COLO829 (cell line): ENCODE measurements around the gene PARP1.
A peak's percentile ranks its signal among the peaks of the same experiment; 100 is the strongest.
"Not testable (repeated sequence)": the region's sequence is repeated elsewhere in the genome, so short reads cannot be mapped to it uniquely, and the experiment has no call there.

Source experiments
- DNase-seq: peaks from one replicate; pipeline ENCODE4 v3.0.0; 2012; ENCODE audit warnings: low spot score

The PARP1 gene

GRCh38 chr1:226428791-226429461 is 21.0 kb upstream of the PARP1 start:
- no peak for DNase-seq

DNA sequence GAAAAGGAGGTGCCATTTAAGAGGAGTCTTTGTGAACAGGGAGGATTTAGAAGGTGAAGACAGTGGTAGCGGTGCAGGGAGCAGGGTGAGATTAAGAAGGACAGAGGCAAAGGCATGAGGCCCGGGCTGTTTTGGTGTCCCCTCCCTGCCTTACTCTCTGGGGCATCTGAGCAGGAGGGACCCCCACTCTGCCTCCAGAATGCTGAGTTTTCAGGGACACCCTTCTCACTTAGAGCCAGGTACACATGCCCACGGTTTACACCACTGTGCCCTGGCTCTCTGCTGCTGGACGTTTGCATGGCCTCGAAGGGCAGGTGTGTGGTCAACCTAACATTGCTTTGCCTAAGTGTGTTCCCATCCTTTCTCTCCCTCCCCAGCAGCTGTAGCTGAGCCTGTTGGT is 20.5 kb upstream of the PARP1 start:
- DNase-seq, result no peak

DNA sequence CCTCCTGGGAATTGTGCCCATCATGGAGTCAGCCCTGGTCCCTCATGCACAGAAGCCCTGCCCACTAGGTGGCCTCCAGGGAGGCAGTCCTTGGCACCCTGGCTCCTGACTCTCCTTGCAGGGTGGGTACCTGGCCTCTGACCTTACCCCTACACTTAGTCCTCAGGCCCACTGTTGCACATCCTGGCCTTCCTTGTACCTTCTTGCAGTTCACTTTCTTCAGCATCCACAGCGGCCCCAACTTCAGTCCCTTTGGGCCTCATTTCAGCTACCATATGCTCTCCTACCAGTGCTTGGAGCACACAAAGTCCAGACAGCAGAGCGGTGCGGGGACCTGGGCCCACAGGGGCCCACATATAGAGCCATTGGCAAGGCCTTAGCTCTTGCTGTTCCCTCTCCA is 19.2 kb upstream of the PARP1 start:
- DNase-seq, result no peak

GRCh38 chr1:226426395-226426794 is 18.5 kb upstream of the PARP1 start:
- not testable (repeated sequence) for DNase-seq

GRCh38 chr1:226425431-226426031 is 17.6 kb upstream of the PARP1 start:
- DNase-seq, result no peak

GRCh38 chr1:226425004-226425378 is 17.1 kb upstream of the PARP1 start:
- DNase-seq, result no peak

GRCh38 chr1:226424221-226425003 is 16.5 kb upstream of the PARP1 start:
- peak; percentile 64 for DNase-seq

DNA sequence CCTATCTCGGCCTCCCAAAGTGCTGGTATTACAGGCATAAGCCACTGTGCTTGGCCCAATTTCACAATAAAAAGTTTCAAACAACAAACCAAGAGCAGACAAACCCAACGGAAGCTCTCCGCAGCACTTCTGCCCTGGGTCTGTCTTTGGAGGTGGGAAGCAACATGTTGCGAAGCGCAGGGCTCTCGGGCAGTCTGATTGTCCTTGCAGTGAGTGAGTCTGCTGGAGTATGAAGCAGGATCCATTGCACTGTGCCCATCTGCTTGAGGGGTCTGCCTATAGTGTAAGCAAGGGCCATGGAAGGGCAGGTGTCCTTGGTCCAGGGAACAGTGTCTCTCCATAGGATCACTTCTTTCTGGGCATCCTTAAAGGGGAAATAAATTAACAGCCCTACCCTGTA is 14.6 kb upstream of the PARP1 start:
- DNase-seq, result no peak

GRCh38 chr1:226420897-226421296 is 13.0 kb upstream of the PARP1 start:
- DNase-seq, result no peak

GRCh38 chr1:226420328-226420727 is 12.4 kb upstream of the PARP1 start:
- no peak for DNase-seq

- peak; percentile 45 for DNase-seq
Observed at GRCh38 chr1:226419284-226420029, 11.6 kb upstream of the PARP1 start.

GRCh38 chr1:226417830-226418546 is 10.1 kb upstream of the PARP1 start:
- no peak for DNase-seq

DNA sequence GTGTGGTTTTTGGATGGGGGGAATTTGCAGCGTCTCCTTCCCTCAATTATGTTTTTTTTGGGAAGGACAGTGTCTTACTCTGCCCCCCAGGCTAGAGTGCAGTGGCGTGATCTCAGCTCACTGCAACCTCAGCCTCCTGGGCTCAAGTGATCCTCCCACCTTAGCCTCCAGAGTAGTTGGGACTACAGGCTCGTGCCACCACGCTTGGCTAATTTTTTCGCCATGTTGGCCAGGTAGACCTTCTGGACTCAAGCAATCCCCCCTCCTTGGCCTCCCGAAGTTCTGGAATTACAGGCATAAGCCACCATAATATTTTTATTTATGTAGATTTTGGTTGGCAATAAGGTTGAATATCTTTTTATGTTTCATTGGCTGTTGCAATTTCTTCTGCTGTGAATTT is 9.5 kb upstream of the PARP1 start:
- DNase-seq, result no peak

DNA sequence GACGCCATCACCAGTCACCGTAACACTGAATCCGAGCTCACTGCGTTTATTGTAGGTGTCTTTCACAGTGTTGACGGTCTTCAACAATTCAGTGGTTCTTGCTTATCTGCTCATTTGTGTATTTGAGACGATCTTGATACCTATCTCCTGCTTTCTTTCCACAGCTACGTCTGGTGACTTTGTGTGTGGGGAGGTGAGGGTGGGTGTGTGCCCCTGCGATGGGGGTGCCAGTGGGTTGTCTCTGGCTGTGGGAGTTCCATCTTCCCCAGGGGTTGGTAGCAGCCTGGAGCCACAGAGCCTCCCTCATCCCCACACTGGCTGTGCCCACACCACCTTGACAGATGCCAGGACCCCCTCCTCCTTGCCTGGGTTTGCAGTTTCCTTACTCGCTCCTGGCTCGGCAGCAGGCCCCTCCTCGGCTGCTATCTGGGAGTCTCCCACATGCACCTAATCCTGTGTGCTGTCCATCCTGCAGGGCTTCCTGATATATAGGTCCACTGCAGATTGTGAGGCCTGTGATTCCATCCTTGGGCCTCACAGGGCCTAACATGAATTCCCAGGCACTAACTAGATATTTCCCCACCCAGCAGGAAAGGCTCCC is 6.3 kb upstream of the PARP1 start:
- no peak for DNase-seq

DNA sequence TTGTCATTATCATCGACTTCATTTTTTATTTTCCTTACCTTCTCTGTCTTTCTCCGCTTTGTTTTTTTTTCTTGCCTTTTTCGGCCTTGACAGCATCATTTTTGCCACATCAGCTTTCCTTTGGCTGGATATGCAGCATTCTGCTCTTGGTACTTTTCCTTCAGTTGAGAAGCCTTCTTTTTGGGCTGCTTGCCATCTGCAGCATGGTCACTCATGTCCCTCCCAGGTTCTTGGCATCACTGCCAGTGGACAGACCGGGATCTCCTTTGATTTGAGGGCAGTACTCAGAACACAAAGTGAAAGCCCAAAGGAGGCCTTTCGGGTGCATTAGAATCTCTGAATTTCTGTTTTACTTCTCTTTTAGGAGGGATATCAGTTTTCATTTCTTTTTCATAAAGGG is 3.7 kb upstream of the PARP1 start:
- no peak for DNase-seq

- DNase-seq, result no peak
Observed at GRCh38 chr1:226410958-226411357, 3.1 kb upstream of the PARP1 start.

GRCh38 chr1:226409392-226409791 is 1.5 kb upstream of the PARP1 start:
- DNase-seq, result no peak

GRCh38 chr1:226408285-226409184 is 642 bp upstream of the PARP1 start:
- no peak for DNase-seq

GRCh38 chr1:226407199-226407496 is 745 bp downstream of the PARP1 start:
- no peak for DNase-seq

- DNase-seq, result no peak
Observed at GRCh38 chr1:226406401-226406881, 1.5 kb downstream of the PARP1 start.
